Spleen (tissue), 11 donors: Measurements from ENCODE around the gene NTSR1. TPM values are rescaled to one million over a fixed set of nuclear protein-coding genes. Genes with fewer than 3 reads are reported as not detected.

Experiments
- DNase-seq: peaks from one replicate; pipeline ENCODE4 v3.0.0-alpha.2; 2020
- H3K27ac ChIP-seq, 8 donors: fragments of 200-600 bp; sonication (generic) in 7 of 8; 1 replicate in 4 of 8; 2 replicates in 4 of 8; pipeline versions ENCODE4 v1.5.0 to v1.8.0; 2016 to 2021; ENCODE audit warnings: inconsistent platforms in 4 of 8, mild to moderate bottlenecking in 4 of 8, moderate library complexity in 1 of 8
- H3K27me3 ChIP-seq, 7 donors: fragments of 200-600 bp; sonication (generic) in 6 of 7; replicated peaks in 1 of 7; 1 replicate in 4 of 7; 2 replicates in 3 of 7; pipeline versions ENCODE4 v1.5.0 to v1.8.0; 2016 to 2021; ENCODE audit warnings: inconsistent platforms in 3 of 7, mild to moderate bottlenecking in 1 of 7
- H3K36me3 ChIP-seq, 6 donors: fragments of 200-600 bp; sonication (generic) in 5 of 6; 1 replicate in 4 of 6; 2 replicates in 2 of 6; pipeline versions ENCODE4 v1.5.0 to v1.8.0; 2016 to 2021; ENCODE audit warnings: inconsistent platforms in 2 of 6
- H3K4me1 ChIP-seq, 6 donors: fragments of 200-600 bp; sonication (generic) in 5 of 6; 1 replicate in 3 of 6; 2 replicates in 3 of 6; pipeline versions ENCODE4 v1.5.0 to v1.8.0; 2016 to 2021; ENCODE audit warnings: inconsistent platforms in 3 of 6
- H3K4me3 ChIP-seq, 8 donors: fragments of 200-600 bp; sonication (generic) in 7 of 8; 1 replicate in 4 of 8; 2 replicates in 4 of 8; pipeline versions ENCODE4 v1.5.0 to v1.8.0; 2016 to 2021; ENCODE audit warnings: inconsistent platforms in 4 of 8, mild to moderate bottlenecking in 4 of 8, moderate library complexity in 2 of 8
- H3K9me3 ChIP-seq, 8 donors: fragments of 200-600 bp; sonication (generic) in 7 of 8; 1 replicate in 4 of 8; 2 replicates in 4 of 8; pipeline versions ENCODE4 v1.5.0 to v1.8.0; 2016 to 2021; ENCODE audit warnings: inconsistent platforms in 4 of 8
- CTCF ChIP-seq, 11 experiments: fragments of 200-600 bp in 7 of 11; fragments of 450-650 bp in 4 of 11; sonication (generic) in 4 of 11; IDR thresholded peaks in 8 of 11; conservative IDR thresholded peaks in 3 of 11; 1 replicate in 7 of 11; 2 replicates in 4 of 11; pipeline versions ENCODE4 v1.4.0 to v1.8.0; 2016 to 2021; ENCODE audit warnings: antibody characterized with exemption in 11 of 11, inconsistent platforms in 4 of 11, mild to moderate bottlenecking in 1 of 11
- POLR2A ChIP-seq, 3 donors: fragments of 450-650 bp; IDR thresholded peaks; one replicate each; pipeline ENCODE4 v1.5.1; 2017; ENCODE audit warnings: antibody characterized with exemption in 3 of 3, mild to moderate bottlenecking in 1 of 3
- POLR2AphosphoS5 ChIP-seq, 3 donors: sonication (generic); formaldehyde crosslinking; IDR thresholded peaks; one replicate each; pipeline ENCODE4 v1.5.1; 2017; ENCODE audit warnings: antibody characterized with exemption in 3 of 3
- WGBS, 5 donors: extraction: QIAGEN DNeasy Blood & Tissue Kit in 3 of 5; methylation state at CpG; one replicate each; pipeline versions ENCODE4 v1.1.5 to v1.1.7; 2013 to 2018; 5-methylcytosine and 5-hydroxymethylcytosine counted together
- intact Hi-C: fragments of 100-400 bp; cut with DNase I; formaldehyde crosslinking; loops from one replicate; pipeline ENCODE4 v1.15.0; 2023; ENCODE audit warnings: low total_unique reads
- polyA plus RNA-seq, 3 donors: library from polyadenylated mRNA; stranded (reverse); fragments of 200-250 nt; gene quantifications; one replicate each; pipeline ENCODE4 v1.2.1, GENCODE V29; 2013
- total RNA-seq, 7 donors: library from RNA; depleted of rRNA in 3 of 7; stranded (reverse); fragments of >200 nt in 3 of 7; fragmentation: NEBNext Ultra II Directional in 4 of 7; extraction: Animal tissue kit (Norgen Biotek cat#: 25700) in 4 of 7; gene quantifications; one replicate each; pipeline versions ENCODE4 v1.1.0 to v1.2.1, GENCODE V29; 2016 to 2021
- donor health status: healthy with polysubstance abuse.
- donor health status: DM: no; HTN: no; CAD: no; lungs with moderate emphysema.
- donor health status: DM: no; HTN: no; CAD: no.
- donor health status: Bipolar disorder and iron deficiency.
- donor health status: healthy.
- donor health status: DM: no; HTN: no; CAD: no.
- donor health status: DM: yes; HTN: yes; CAD: no.

Gene NTSR1
- total and polyA plus RNA-seq, 10 donors: 0.14 to 5.7 (median 0.71) TPM

GRCh38 chr20:62772990-62773844, 64.6 kb downstream of the NTSR1 start:
- DNase-seq: peak; percentile 52
- no peaks in the 10 kb centered on the region for H3K9me3 ChIP-seq
- no peak for TF ChIP-seq CTCF (IDR thresholded peaks at IDR 0.05 in 8 of 11, conservative IDR thresholded peaks at IDR 0.05 in 3 of 11)
- no peak for TF ChIP-seq POLR2A (IDR thresholded peaks at IDR 0.05)
- TF ChIP-seq POLR2AphosphoS5 (IDR thresholded peaks at IDR 0.05): no peak
- peak overlapping the region in 3 of 8 donors; percentile 6 to 53 (median 34) for H3K27ac ChIP-seq
- H3K27me3 ChIP-seq: peaks cover 0 to 13% (median 0%) of the 10 kb centered on the region in 7 donors
- H3K4me1 ChIP-seq: peaks cover 8 to 61% (median 43%) of the 10 kb centered on the region in 6 donors
- H3K36me3 ChIP-seq: no peaks in the 10 kb centered on the region
- no peak overlapping the region for H3K4me3 ChIP-seq
- intact Hi-C loops: no loop called here
- WGBS, 5 donors: 53 to 69% (median 61%) methylated on average over 18 to 19 of the region's 19 CpGs

GRCh38 chr20:62773845-62774714, 65.4 kb downstream of the NTSR1 start:
- no peak for DNase-seq
- WGBS, 5 donors: 84 to 91% (median 88%) methylated on average over 25 to 29 of the region's 29 CpGs
- Histone ChIP-seq H3K9me3 (no peaks in the 10 kb centered on the region), H3K27me3 (peaks cover 0 to 10% (median 0%) of the 10 kb centered on the region in 7 donors), H3K36me3 (no peaks in the 10 kb centered on the region), H3K27ac (peak overlapping the region in 3 of 8 donors; percentile 6 to 53 (median 34)), H3K4me3 (no peak overlapping the region), H3K4me1 (peaks cover 8 to 61% (median 43%) of the 10 kb centered on the region in 6 donors)
- intact Hi-C loops: no loop called here
- TF ChIP-seq POLR2AphosphoS5 (IDR thresholded peaks at IDR 0.05): no peak
- TF ChIP-seq CTCF (IDR thresholded peaks at IDR 0.05 in 8 of 11, conservative IDR thresholded peaks at IDR 0.05 in 3 of 11): no peak
- TF ChIP-seq POLR2A (IDR thresholded peaks at IDR 0.05): no peak

GRCh38 chr20:62774762-62775161, 66.1 kb downstream of the NTSR1 start:
- peak overlapping the region in 3 of 8 donors; percentile 88 to 94 (median 91) for H3K27ac ChIP-seq
- no peaks in the 10 kb centered on the region for H3K36me3 ChIP-seq
- TF ChIP-seq CTCF (IDR thresholded peaks at IDR 0.05 in 8 of 11, conservative IDR thresholded peaks at IDR 0.05 in 3 of 11) (no peak), POLR2AphosphoS5 (IDR thresholded peaks at IDR 0.05) (no peak), POLR2A (IDR thresholded peaks at IDR 0.05) (no peak)
- DNase-seq: no peak
- no peak overlapping the region for H3K4me3 ChIP-seq
- intact Hi-C loops: no loop called here
- H3K4me1 ChIP-seq: peaks cover 8 to 61% (median 43%) of the 10 kb centered on the region in 6 donors
- H3K27me3 ChIP-seq: peaks cover 0 to 6% (median 0%) of the 10 kb centered on the region in 7 donors
- H3K9me3 ChIP-seq: no peaks in the 10 kb centered on the region
- WGBS, 5 donors: 60 to 66% (median 63%) methylated on average over 7 to 8 of the region's 8 CpGs
